NCI-H1092 treated with DMSO at 0.1 percent for 48 hours (cell line): ENCODE results near the gene GNG2.

ENCODE experiments used
- DNase-seq: peaks from one replicate; lab custom pipeline; 2025; lab: John Stamatoyannopoulos, UW

The GNG2 gene

DNA sequence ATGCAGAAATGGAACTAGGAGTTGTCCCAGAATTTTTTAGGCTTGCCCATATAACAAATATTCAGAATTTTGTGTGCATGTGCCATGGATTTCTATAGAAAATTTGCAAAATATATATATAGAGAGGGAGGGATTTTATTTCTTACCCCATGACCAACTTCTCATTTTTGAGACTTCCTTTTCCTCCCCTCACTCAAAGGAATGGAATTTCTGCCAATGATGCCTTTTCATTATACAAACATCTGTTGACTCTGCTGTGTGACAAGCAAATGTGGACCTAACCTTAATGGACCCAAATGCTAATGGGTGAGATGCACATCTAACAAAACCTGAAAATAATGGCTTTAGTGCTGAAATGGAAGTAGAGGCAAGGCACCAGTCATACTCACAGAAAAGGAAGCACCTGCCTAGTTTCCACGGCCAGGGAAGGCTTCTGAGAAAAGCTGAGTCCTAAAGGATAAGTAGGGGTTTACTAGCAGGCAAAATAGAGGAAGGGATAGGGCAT is 3.6 kb upstream of the GNG2 start:
- no peak for DNase-seq

DNA sequence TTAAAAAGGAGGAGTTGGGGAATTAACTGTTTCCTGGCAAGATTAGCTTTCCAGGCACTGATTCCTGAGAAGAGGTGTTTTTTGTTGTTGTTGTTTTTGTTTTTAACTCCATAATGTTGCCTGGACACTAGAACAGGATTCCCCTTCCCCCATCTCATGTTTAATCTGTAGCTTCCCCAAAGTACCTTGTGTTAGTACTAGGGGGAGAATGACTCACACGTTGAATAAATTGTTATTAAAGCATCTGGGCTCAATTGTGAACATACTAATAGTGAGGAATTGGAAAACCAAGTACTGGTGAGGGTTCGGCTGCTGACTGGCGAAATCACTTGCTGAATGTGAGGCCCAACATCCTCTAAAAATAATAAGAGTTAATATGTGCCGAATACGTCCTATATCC is 1.3 kb upstream of the GNG2 start:
- no peak for DNase-seq

DNA sequence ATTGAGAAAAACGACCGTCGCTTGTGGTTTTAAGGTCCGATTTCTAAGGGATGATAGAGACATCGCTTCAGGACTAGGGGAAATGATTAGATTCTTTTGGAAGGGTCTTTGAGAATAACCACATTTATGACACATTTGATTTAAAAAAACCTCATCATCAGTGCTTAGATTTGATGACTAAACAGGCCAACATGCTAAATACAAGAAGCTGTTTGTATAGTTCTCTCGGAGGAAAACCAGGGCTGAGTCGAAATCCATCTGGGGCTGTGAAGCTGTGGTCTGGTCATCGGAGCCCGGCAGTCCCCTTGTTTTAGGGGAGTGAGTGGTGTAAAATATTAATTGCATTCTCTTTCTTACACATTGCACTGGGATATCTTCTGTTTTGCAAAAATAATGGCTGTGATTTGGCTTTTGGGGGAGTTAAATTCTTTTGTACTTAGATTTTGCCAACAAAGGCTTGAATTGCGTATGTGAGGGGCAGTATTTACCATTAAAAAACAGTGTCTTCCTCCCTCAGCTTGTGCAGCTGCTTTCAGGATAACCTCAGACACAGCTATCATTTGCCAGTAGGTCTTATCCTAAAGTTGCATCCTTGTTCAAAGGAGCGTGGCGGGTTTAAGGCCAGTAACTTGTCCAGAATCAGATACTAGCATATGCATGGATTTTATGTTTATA is 550 bp downstream of the GNG2 start:
- peak; percentile 74 for DNase-seq

- peak; percentile 30 for DNase-seq
Measured at GRCh38 chr14:51862176-51862796, 1.9 kb downstream of the GNG2 start.

- DNase-seq, result no peak
Measured at GRCh38 chr14:51862860-51863259, 2.4 kb downstream of the GNG2 start.

- no peak for DNase-seq
Measured at GRCh38 chr14:51865953-51866747, 5.7 kb downstream of the GNG2 start.

GRCh38 chr14:51867741-51868140 is 7.3 kb downstream of the GNG2 start:
- DNase-seq, result no peak

DNA sequence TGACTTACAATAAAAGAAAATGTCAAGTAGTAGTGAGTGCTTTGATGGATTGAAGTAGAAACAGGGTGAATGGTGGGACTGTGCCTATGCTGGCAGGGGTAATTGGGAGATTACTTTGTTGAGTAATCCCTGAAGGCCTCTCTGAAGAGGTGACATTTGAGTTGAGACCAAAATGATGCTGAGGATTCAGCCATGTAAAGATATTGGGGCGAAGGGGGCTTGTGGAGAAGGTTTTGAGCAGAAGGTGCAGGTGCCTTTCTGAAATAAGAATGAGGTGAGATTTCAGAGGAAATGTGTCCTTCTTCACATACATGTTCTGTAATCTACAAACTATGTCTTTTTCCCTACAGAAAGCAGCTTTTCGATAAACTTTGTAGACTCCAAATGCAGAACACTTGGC is 8.0 kb downstream of the GNG2 start:
- no peak for DNase-seq

- no peak for DNase-seq
Measured at GRCh38 chr14:51869411-51870100, 9.1 kb downstream of the GNG2 start.

GRCh38 chr14:51870606-51871005 is 10.2 kb downstream of the GNG2 start:
- no peak for DNase-seq

- DNase-seq, result no peak
Measured at GRCh38 chr14:51871846-51872245, 11.4 kb downstream of the GNG2 start.

DNA sequence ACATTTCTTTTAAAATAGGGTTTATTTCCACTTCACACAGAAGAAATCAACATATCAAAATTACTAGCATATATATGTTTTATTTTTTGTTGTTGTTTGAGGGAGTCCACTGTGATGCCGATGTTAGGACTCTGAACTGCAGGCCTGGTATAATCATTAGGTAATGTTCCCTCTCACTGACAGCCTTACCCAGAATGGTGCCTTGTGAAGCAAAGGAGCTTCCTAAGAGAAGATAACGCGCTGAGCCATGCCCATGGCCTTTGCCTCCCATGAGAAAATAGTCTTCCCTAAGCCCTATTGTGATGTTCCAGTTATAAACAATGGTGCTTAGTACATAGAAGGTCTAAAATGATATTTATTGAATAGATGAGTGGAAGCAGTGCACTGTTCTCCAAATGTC is 12.0 kb downstream of the GNG2 start:
- DNase-seq, result peak; percentile 26

DNA sequence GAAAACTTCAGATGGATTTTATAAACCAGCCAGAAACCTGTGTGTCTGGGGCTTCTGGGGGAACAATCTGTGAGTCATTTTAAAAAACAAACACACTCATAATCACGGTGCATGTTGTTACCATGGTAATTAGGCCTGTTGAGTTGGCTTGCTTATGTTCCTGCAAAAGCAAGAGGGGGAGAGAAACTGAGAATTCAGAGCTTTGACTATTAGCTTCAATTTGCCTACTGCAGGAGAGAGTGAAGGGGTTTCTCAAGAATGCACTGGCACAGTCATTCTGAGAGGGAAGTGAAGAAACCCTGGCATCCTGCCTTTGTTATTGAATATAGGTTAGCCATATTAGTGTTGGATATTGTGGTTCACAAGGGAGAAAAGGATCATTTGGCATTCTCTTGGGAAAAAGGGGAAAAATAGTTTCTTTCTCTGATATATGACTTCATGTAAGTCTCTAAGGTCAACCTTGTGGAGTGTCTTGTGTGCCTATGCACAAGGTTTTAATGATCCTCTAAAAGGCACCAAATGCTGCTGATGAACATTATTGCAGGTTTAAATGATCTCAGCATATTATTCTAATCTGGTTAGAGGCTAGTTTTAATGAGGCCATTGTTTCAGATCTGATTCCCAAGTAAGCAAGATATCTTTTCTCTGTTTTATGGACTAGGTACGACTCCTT is 12.9 kb downstream of the GNG2 start:
- DNase-seq, result peak; percentile 89

GRCh38 chr14:51877810-51878209 is 17.4 kb downstream of the GNG2 start:
- no peak for DNase-seq

DNA sequence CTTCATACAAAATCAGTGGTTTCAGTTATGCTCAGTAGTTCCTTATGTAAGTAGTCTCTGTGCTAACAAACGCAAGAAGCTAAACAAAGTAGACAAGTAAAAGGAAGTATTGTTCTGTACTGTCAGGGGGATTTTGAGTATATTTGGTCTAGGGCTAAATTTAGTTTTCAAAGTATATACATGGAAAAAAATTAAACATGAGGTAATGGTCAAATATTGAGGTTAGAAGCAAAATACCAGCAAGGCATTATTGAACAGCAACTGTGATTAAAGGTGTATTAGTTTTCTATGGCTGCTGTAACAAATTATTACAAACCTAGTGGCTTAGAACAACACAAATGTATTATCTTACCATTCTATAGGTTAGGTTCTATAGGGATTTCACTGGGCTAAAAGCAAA is 18.8 kb downstream of the GNG2 start:
- no peak for DNase-seq

DNA sequence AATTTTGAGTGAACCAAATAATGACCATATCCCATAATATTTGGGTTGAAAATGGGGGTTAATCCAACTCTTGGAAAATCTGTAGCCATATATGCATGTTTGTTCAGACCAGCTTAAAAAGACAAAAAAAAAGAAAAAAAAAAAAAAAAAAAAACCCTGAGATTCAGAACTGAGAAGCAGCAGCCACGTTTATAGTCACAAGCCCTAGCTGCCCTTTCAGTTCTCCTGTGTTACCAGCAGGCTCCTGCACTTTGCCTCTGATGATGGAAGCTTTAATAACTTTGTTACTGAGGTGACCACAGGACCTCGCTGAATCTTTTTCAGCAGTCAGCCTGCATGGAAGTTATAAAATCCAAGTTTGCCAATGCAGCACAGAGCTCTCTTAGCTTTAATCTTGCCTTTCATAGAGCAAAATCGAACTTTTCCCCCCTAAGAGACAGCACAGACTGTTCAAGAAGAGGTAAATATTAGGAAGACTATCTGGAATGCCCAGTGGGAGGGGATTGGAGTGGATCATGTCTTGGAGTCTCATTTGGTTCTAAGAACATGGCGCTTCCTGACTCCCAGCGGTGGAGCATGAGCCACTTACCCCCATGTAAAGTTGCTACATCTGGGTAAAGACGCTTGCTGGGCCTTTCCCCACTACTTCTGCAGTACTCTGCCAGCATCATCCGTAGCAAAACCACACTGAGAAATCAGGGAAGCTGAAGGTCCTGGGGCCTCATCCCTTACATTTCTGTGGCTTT is 20.6 kb downstream of the GNG2 start:
- DNase-seq, result no peak

- DNase-seq, result no peak
Measured at GRCh38 chr14:51881636-51882035, 21.2 kb downstream of the GNG2 start.

DNA sequence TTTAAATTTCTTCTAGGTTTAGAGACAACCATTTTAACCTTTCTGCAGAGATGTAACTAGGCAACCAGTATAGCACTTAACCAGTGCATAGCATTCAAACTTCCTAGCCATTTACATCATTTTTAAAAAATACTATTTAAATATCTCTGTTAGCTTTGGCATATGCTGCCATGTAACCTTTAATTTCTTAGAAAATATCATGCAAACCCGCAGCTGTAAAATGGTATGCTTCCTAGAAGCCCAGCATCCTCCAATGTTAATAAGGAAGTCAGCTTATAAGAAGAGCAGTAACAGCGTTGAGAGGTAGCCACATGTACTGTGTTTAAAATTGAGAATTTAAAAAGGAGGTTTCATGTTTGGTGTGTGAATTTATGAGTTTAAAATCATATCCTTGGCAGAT is 22.8 kb downstream of the GNG2 start:
- no peak for DNase-seq

GRCh38 chr14:51884086-51884927 is 23.9 kb downstream of the GNG2 start:
- no peak for DNase-seq

- no peak for DNase-seq
Measured at GRCh38 chr14:51889851-51890250, 29.4 kb downstream of the GNG2 start.
